GM13977 (cell line): ENCODE data around the gene DNAH17.

ENCODE experiments used
- DNase-seq: peaks from one replicate; pipeline ENCODE4 v3.0.0; 2012; ENCODE audit warnings: low spot score
- CTCF ChIP-seq: IDR thresholded peaks from 2 replicates; pipeline ENCODE4 v1.5.1; 2012; ENCODE audit warnings: mild to moderate bottlenecking, control low read depth; ENCODE audit not compliant: insufficient read depth; ENCODE audit errors: extremely low read depth, missing control alignments
- in situ Hi-C: fragments of 300-500 bp; cut with MboI; formaldehyde crosslinking; loops from one replicate; pipeline ENCODE4 v1.12.0; 2022; ENCODE audit warnings: low sequenced_read_pairs, low pct_unique_long_range_greater_than_20kb, mixed read lengths, inconsistent platforms; ENCODE audit not compliant: unreplicated experiment

The DNAH17 gene

GRCh38 chr17:78534492-78535272, 42.5 kb downstream of the DNAH17 start:
- in situ Hi-C loops = no loop called here
- TF ChIP-seq CTCF = no peak
- DNase-seq = no peak

- no peak for TF ChIP-seq CTCF
- in situ Hi-C loops = no loop called here
- no peak for DNase-seq
Observed at GRCh38 chr17:78532922-78533640, 44.1 kb downstream of the DNAH17 start.

GRCh38 chr17:78532311-78532710, 44.9 kb downstream of the DNAH17 start:
- no peak for DNase-seq
- no peak for TF ChIP-seq CTCF
- in situ Hi-C loops = no loop called here

- no peak for TF ChIP-seq CTCF
- in situ Hi-C loops = no loop called here
- no peak for DNase-seq
Observed at GRCh38 chr17:78530675-78531074, 46.5 kb downstream of the DNAH17 start.

- in situ Hi-C loops = no loop called here
- DNase-seq = no peak
- no peak for TF ChIP-seq CTCF
Observed at GRCh38 chr17:78529871-78530670, 47.1 kb downstream of the DNAH17 start.

GRCh38 chr17:78529251-78529650, 47.9 kb downstream of the DNAH17 start:
- no peak for DNase-seq
- in situ Hi-C loops = no loop called here
- TF ChIP-seq CTCF = no peak
